ENCODE data around the gene FAF1.

FAF1 gene

GRCh38 chr1:50415235-50416149, 544.6 kb downstream of the FAF1 start:
- Histone ChIP-seq H3K36me3 (ENCODE audit: control insufficient read depth in 2 of 2, insufficient read depth in 1 of 2, low read length in 2 of 2) (peaks cover 0 to 22% of the 10 kb centered on the region in 2 experiments; a peak in 1 of 3 replicates), H3K9me3 (ENCODE audit: control insufficient read depth, insufficient read depth, low read depth, low read length) (no peaks in the 10 kb centered on the region), H3K4me1 (ENCODE audit: control insufficient read depth, insufficient read depth, low read length) (no peaks in the 10 kb centered on the region), H3K4me3 (ENCODE audit: low read depth, low read length) (no peak overlapping the region), H3K27ac (ENCODE audit: extremely low read depth, low read depth, low read length) (no peak overlapping the region)
- CTCF ChIA-PET, result no interaction called here
- POLR2A ChIA-PET, result no interaction called here
- TF ChIP-seq ZNF19 (tag by site-specific recombination; IDR thresholded peaks at IDR 0.05; ENCODE audit: low read depth), result no peak
- no peak for TF ChIP-seq ZSCAN23 (tag by site-specific recombination; IDR thresholded peaks at IDR 0.05)
- TF ChIP-seq ZNF521 (tag by site-specific recombination; IDR thresholded peaks at IDR 0.05), result no peak
- no peak for TF ChIP-seq ZBTB17 (tag by site-specific recombination; IDR thresholded peaks at IDR 0.05)
- no peak for TF ChIP-seq ZBTB8A (tag by site-specific recombination; IDR thresholded peaks at IDR 0.05)
- no peak for TF ChIP-seq PATZ1 (tag by site-specific recombination; IDR thresholded peaks at IDR 0.05)
- TF ChIP-seq YY1 (tag by site-specific recombination; IDR thresholded peaks at IDR 0.05), result no peak
- TF ChIP-seq ZNF280D (tag by site-specific recombination; IDR thresholded peaks at IDR 0.05), result no peak
- TF ChIP-seq ZBTB49 (tag by site-specific recombination; IDR thresholded peaks at IDR 0.05; ENCODE audit: low read depth), result no peak
- TF ChIP-seq ATF2 (tag by site-specific recombination; IDR thresholded peaks at IDR 0.05; ENCODE audit: low read depth), result no peak
- no peak for TF ChIP-seq ZNF600 (tag by site-specific recombination; IDR thresholded peaks at IDR 0.05)
- TF ChIP-seq ZNF366 (tag by site-specific recombination; conservative IDR thresholded peaks at IDR 0.05), result no peak
- TF ChIP-seq HIC1 (tag by site-specific recombination; IDR thresholded peaks at IDR 0.05), result no peak

Measured in HEK293 (cell line).